Stimulated activated CD8-positive, alpha-beta memory T cell treated with anti-CD3 and anti-CD28 coated beads, Interleukin-15, amount 100 ng/mL, for 1 hour (primary cell): ENCODE results near the gene SNCB.

Experiments used
- DNase-seq: peaks from one replicate; pipeline ENCODE4 v3.0.0-alpha.2; 2020; ENCODE audit warnings: low read depth

The SNCB gene

DNA sequence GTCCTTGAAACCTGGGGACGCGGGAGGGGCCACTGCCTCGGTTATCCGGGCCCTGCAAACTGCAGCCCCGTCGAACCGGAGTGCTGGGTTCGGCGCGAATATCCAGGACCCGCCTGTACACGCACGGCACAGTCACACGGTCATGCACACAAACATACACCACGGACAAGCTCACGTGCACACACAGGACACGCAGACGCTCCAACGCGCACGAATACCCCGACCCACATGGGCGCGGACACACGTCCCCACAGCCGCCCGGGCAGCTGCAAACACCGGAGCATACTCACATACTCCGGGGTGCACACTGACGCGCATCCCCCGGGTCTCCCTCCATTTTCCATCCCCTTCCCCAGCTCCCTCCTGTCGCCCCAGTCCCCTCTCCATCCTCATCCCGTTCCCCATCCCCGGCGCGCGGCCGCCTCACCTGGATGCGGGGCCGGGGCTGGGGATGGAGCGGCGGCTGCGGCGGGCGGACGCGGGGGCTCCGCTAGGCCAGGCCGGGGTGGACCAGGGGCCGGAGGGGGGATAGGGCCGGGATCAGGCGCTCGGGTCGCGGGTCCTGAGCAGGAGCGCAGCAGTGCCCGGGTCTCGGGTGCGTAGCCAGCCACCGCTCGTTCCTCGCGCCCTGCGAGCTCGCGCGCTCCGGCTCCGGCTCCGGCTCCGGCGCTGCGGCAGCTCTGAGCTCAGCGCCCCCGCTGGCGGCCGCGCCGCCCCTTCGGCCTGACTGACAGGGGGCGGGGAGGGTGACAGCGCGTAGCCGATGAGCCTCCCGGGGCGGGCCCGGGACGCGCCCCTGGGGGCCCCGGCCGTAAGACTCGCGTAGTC is at the start of gene SNCB, which contains the start of gene EIF4E1B:
Gene SNCB (minus strand): TSS at position 682 of the 828 bp plus-strand sequence. CDS start 880 bp downstream, outside the sequence.
Gene EIF4E1B (plus strand): TSS at position 823 of the 828 bp plus-strand sequence. CDS start 12,113 bp downstream, outside the sequence.
- no peak for DNase-seq

DNA sequence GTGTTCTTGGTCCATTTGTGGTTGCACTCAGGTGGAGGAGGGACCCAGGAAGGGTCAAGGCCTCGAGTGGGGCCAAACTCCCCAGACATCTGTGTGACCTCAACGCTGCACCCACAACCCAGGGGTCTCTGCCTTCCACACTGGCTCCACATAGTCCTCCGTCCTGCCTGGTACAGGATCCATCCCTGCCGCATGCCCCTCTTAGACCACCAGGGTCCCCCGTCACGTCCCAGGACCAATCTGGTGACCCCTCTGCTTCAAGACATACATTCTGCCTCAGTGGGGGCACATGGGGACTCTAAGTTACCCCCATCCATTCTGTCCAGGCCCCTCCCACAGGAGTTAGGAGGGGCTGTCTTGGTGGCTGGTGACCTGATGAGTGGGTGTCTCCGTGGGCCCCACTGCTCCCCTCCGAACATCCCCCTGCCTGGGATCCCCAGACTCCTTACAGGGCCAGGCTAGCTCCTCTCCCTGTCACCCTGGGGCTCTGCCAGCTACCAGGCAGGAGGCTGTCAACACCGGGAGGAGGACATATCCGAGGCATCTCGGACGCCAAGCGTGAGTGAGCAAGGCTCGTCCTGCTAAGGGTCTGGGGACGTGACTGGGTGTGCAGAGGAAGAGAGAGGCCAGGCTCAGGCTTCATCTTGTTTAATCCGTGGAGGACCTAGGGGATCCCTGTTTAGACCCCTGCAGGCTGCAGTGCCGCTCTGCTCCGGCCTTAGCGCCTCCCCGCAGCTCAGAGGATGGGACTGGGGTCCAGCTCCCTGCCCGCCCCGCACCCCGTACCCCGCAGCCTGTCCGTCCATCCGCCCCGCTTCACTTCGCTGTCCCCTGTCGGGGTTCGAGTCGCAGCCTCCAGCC is 49.3 kb upstream of the SNCB start:
- DNase-seq = no peak

DNA sequence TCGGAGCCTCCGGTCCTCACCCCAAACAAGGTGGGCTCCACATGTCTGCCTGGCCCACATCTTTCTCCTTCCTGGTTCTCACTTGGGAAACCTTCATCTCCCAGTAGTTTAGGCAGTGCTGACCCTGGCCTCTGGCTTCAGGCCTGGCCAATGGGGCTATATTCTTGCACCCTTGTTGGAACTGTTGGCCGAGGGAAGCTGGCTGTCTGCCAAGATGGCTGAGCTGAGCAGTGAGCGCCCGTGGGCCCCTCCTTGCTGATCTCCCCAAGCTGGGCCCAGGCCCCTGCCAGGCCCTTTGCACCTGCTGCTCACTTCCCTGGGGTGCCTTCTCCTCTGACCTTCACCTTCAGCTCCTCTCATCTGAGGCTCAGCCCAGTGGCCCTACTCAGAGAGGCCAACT is 48.2 kb upstream of the SNCB start:
- DNase-seq = no peak

DNA sequence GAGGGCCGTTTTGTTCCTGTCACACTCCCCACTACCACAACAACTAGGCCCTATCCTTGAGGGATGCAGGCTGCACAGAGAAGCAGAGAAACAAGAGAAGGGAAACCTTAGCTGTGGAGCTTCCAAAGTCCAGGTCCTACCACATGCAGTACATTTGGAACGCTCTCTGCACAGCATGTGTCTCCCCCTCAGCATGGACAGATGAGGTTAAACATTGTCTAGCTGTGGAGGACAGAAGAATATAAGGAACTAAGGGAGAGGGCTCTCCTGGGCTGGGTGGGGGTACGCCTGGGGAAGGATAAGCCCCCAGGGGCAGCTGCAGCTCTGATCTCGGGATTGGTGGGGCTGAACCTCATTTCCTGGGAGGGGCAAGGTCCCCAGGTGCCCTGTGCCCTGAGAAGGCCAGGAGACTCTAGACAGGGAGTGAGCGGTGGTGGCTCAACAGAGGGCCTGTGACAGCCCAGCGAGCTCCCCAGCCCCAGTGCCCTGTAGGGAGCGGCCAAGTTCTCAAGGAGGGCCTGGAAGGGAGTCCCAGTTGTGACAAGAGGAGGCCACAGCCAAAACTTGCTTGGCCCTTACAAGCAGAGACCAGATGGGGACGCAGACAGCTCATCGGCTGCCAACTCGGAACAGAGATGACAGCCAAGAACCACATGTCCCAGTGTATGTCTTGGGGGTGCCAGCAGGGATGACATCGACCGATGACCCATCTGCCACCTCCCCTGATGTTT is 47.0 kb upstream of the SNCB start:
- DNase-seq = no peak

DNA sequence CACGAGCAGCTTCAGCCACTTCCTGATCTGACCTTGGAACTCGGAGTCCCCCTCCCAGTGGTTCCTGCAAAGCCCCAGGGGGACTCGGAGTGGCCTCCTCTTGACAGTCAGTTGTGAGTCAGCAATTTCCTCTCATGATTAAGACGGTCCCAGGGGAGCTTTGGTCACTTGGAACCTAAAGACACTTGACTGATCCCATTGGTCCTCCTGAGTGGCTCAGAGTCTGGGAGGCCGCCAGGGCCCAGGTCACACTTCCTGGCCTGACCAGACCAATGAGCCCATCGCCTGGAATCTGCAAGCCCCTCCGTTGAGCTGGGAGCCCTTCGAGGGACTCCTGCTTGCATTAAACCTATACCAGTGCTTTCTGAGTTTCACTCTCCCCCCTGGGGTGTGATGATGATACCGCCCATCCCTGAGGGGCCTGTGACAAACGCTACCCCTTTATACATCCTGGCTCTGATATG is 46.1 kb upstream of the SNCB start:
- DNase-seq = no peak

DNA sequence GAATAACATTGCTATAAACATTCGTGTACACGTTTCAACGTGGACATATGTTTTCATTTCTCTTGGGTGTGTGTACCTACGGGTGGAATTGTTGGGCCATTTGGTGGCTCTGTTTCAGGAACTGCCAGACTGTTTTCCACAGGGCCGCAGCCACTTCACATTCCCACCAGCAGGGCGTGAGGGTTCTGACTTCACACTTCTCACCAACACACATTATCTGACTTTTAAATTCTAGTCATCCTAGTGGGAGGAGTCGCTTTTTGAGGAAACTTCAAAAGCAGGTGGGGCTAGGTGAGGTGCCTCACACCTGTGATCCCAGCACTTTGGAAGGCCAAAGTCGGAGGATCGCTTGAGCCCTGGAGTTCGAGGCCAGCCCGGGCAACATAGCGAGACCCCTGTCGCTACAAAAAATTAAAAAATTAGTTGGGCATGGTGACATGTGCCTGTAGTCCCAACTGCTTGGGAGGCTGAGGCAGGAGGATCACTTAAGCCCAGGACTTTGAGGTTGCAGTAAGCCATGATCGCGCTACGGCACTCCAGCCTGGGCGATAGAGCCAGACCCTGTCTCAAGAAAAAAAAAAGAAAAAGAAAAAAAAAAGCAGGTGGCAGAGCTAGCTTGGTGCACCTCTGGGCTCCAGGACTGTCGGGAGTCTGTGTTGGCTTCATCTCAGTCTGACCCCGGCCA is 45.5 kb upstream of the SNCB start:
- DNase-seq = no peak

DNA sequence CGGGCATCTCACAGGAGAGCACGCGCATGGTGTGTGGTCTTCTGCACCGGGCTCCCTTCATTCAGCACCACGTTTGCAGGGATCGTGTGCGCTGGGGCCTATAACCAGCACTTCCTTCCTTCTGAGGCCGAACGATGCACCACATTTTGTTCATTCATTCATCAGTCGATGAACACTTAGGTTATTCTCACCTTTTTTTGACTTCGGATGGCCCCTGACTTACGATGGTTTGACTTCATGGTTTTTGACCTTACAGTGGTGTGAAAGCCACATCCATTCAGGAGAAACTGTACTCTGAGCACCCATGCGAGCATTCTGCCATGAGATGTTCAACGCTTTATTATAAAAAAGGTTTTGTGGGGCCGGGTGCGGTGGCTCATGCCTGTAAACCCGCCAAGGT is 44.5 kb upstream of the SNCB start:
- no peak for DNase-seq

DNA sequence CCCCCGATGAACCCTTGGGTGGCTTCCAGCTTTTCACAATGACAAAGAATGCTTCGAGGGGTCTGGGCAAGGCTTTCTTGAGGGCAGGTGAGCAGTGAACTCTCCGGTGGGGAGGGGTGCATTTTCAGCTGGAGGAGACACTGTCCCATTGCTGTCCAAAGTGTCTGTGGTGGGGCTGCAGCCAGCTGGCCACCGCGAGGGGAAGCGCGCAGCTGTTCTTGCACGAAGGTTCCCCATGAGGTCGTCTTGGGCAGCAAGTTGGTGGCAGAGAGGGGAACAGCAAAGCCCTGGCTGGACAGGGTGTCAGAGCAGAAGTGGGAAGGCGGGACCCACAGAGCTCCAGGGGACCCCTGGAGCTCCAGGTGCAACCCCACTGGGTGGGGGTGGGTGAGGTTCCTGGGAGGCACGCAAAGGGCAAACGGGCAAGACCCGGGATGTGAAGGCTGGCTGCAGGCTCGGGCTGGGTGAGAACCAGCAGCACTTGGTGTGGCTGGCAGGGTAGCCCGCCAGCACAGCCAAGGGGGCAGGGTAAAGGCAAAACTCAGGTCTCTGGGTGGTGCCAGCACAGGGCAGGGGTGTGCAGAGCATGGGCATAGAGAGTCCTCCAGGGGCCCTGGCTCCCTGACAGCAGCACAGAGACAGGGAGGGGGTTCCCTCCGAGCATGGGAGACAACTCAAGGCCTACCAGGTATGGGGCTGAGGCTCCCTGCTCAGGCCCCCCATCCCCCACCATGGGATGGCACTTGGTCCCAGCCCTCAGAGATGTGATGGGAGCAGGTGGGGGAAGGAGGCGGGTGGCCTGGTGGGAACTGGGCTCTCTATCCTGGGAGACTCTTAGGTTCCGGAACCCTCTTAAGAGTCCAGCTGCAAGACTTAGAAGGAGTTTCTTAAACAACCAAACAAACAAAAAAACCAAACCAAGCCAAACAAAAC is 43.6 kb upstream of the SNCB start:
- DNase-seq = no peak

DNA sequence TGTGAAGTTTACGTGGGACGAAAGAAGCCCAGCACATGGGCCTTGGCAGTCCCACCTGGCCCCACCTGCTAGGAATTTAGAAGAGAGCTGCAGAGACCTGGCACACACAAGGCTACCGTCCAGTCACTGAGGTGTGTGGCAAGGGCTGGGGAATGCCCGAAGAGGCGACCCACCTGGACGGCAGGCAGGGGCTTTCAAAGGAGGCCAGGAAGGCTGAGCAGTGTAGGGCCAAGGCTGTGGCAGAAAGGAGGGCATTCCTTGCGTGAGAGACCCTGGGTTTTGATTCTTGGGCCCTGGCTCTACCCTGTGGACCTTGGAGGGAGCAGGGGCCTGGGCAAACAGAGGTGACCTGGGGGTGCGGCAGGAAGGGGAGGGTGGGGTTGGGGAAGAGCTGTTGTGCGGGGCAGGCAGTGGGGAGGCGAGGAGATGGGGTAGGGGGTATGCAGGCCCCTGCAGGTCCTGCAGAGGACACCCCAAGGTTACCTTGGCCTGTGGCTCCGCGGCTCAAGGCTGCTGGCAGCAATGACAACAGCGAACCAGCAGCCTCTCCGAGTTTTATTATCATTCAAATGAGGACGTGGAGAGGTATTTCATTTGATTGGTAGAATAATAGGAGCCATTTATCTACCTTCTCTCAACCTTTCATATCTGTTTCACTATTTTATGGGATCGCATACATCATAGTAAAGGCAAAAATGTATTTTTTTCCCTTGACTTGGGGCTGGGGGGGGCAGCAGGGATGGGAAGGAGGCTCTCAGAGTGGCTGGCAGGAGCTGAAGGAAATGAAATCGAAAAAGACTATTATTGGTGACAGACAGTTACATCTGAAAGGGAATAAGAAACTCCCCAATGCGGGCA is 41.8 kb upstream of the SNCB start:
- DNase-seq = no peak

DNA sequence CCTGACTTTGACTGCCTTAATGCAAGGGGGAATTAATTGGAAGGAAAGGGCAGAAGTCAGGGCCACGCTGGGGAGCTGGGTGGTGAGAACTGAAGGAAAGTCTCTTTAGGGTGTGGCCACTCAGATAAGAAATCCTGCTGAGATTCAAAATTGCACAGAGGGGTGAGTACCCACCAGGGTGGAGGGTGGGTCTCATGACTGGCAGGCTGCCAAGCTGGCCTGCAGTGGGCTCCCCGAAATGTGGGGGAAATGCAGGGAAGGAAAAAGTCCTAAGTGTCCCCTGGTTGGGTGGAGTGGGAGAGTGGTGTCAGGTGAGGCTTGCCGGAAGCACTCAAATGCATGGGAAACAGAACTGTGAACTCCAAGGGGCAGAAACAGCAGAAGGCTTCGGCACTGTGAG is 41.1 kb upstream of the SNCB start:
- no peak for DNase-seq

DNA sequence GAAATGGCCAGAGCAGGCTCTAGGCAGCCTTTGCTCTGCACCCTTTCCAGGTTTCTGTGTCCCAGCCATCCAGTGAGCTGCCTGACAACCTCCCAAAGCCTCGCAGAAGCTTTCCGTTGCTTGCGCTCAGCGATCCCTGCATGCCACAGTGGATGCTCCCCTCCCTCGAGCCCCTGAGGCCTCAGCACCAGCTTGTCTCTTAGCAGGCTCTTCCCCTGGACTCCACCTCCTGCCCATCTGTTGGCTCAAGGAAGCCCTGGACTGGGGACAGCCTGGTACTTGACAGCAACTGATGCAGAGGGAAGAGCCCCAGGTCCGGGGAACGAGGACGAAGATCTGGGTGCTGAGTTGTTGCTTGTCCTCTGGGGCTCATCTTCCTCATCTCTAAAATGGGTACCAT is 40.1 kb upstream of the SNCB start:
- no peak for DNase-seq

DNA sequence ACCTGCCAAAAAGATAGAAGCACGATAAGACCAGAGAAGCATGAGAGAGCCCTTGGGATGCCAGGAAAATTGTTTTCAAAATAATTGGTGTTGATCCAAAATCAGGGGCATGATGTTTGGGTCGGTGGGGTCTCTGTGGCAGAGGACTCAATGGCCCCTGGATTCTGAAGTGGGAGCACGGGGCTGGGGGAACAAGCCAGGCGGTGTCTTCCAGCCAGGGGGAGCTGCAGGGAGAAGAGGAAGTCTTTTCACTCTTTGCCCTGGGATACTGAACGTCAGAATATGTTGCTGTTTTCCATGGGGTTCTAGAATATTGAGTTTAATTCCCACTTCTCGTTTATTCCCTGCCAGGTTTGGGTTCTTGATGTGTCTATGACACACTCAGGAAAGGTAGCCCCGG is 37.3 kb upstream of the SNCB start:
- DNase-seq = no peak

DNA sequence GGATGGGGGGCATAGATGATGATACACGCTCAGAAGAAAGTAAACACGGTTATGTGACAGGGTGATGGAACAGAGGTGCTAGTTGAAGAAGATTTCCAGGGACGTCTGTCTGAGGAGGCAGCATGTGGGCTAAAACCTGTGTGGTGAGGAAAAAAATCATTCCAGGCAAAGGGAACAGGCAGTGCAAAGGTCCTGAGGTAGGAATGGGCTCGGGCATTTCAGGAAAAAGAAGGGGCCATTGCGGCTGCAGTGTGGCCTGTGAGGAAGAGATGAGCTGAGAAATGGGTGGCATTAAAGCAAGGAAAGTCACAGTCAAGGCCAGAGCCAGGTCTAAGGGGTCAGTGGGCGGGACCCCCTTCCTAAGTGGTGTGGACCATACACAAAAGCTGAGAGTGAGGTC is 35.2 kb upstream of the SNCB start:
- DNase-seq = no peak

DNA sequence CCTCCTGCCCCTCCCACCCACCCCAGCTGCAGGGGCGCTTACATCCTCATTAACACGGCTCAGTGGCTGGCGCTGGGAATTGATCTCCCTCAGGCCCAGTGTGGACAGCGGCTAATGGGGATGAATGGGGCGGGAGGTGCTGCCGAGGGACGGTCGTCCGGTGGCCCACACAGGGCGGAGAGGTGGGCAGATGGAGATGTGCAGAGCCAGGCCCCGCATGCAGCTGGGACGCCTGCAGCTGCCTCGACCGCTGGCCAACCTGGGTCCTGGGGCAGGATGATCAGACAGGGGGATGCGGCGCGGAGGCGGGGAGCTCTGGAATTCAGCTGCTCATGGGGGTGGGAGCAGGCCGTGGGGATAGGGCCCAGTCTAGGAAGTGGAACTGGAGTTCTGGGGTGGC is 34.6 kb upstream of the SNCB start:
- DNase-seq = no peak

DNA sequence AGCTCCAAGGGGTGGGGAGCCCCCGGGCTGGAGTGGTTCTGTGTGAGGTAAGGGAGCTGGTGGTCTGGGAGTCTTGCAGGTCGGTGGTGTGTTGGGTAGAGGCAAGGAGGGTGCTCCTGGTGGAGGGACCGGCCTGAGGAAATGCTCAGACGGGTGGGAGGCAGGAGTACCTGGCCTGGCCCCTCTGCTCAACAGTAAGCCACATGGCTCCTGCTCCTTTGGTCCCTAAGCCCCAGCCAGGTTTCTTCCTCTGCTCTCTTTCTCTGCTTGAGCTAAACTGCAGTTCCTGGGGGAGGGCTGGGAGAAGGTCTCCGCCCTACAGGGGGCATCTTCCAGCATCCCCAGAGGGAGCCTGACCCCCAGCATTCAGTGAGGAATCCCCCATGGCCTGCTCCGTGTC is 34.1 kb upstream of the SNCB start:
- no peak for DNase-seq

DNA sequence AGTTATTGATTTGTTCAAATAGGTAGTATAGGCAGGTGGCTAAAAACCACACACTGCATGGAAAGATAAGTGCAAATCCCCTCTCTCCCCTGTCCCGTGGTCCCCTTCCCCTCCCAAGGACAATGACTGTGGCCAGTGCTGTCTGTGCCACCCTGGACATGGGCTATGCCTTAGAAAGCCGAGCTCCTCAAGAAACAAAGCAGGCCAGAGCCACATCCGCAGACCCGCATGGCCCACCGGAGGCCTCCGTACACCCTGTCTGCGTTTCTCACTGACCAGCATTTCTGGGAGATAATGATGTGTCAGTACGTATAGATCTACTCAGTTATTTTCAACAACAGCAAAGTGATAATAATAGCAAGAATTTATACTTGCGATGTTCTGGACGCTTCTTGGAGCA is 33.2 kb upstream of the SNCB start:
- no peak for DNase-seq

DNA sequence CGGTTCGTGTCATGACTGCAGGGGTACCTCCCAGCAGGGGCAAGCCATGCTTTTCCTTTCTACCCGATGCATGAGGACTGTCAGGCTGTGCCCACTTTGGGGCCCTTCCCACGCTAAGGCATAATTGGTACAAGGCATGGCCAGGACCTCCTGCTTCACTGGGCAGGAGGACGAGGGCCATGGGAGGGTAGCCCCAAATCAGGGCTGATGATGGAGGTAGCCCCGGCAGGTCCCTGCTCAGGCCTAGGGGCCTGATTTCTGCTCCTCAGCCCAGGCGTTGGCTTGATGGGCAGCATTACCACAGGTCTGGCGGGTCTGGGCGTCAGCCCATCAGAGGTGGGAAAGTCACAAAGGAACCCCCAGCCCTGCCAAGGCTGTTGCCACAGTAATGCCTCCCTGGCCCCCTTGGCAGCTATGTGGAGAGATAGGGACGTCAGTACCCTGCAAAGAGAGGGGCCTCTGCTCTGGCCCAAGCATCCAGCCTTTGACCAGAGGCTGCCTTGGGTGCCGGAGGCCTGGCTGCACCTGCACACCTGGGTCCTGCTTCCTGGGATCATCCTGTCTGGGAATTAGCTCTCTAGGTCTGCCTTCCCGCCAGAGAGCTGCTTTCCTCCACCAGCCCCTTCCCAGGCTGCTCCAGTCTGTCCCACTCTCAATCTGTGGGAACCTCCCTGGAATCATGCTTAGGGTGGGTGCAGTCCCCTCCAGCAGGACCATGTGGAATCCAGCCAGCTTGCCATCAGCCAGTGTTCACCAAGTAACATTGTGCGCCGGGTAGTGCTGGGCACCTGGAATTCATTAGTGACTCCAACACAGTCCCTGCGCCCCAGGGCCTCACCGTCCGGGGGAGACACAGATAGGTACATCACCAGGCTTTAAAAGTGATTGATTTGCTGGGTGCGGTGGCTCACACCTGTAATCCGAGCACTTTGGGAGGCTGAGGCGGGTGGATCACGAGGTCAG is 32.3 kb upstream of the SNCB start:
- no peak for DNase-seq

DNA sequence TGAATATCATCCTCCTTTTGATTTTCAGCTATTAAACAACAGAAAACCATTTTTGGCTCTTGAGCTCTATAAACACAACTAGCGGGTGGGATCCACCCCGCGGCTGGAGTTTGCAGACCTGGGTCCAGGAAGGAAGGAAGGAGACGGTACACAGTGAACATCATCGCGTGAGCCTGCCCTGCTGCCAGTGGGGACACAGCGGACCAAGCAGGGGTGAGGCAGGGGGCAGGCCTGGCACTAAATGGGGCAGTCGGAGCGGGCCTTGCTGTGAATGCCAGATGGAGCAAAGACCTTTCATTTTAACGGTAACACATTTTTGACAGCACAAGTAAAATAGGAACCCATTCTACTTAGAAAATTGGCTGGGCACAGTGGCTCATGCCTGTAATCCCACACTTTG is 31.3 kb upstream of the SNCB start:
- DNase-seq = no peak
